B cell (primary cell): ENCODE measurements around the gene TBX3. TPM values are rescaled to one million over a fixed set of nuclear protein-coding genes. Genes with fewer than 3 reads are reported as not detected.

Experiments
- ATAC-seq: fragments of 200-7000 bp; cut with Tn5 transposase; one replicate; pipeline ENCODE4 v1.10.0; 2021; ENCODE audit warnings: low read depth, mild to moderate bottlenecking, moderate number of reproducible peaks, moderate library complexity
- CTCF ChIA-PET: fragments of 350-600 bp; sonication (Branson Sonifier 250); formaldehyde crosslinking; loops from one replicate; lab custom pipeline; 2021; ENCODE audit warnings: antibody characterized with exemption, inconsistent platforms; lab: Charles Lee
- POLR2A ChIA-PET: fragments of 350-600 bp; sonication (Branson Sonifier 250); formaldehyde crosslinking; loops from one replicate; lab custom pipeline; 2021; ENCODE audit warnings: antibody characterized with exemption; lab: Charles Lee
- DNase-seq: peaks from one replicate; pipeline ENCODE4 v3.0.0; 2013
- H2AFZ ChIP-seq: 2 replicates; pipeline ENCODE4 v1.6.1; 2012; ENCODE audit warnings: mild to moderate bottlenecking, low read depth, low read length; ENCODE audit not compliant: insufficient read depth, poor library complexity, severe bottlenecking
- H3K27ac ChIP-seq, 2 donors: 1 replicate in 1 of 2; 2 replicates in 1 of 2; pipeline ENCODE4 v1.5.1; 2012 to 2013; ENCODE audit warnings: low read length in 2 of 2, mild to moderate bottlenecking in 2 of 2, moderate library complexity in 1 of 2
- H3K27me3 ChIP-seq, 4 experiments: fragments of 200-600 bp in 1 of 4; sonication (generic) in 1 of 4; replicated peaks in 1 of 4; 1 replicate in 2 of 4; 2 replicates in 2 of 4; pipeline versions ENCODE4 v1.6.1 to v1.7.0; 2013 to 2016; ENCODE audit warnings: low read length in 3 of 4, mild to moderate bottlenecking in 2 of 4, mixed read lengths in 1 of 4, moderate library complexity in 1 of 4; ENCODE audit not compliant: insufficient read depth in 4 of 4, control insufficient read depth in 3 of 4; ENCODE audit errors: control extremely low read depth in 1 of 4
- H3K36me3 ChIP-seq, 2 experiments: replicated peaks in 1 of 2; 1 replicate in 1 of 2; 2 replicates in 1 of 2; pipeline versions ENCODE4 v1.6.1 to v1.7.1; 2013; ENCODE audit warnings: low read length in 1 of 2; ENCODE audit not compliant: insufficient read depth in 2 of 2, control insufficient read depth in 1 of 2; ENCODE audit errors: control extremely low read depth in 1 of 2, extremely low read depth in 1 of 2
- H3K4me1 ChIP-seq, 2 donors: fragments of 200-600 bp in 1 of 2; sonication (generic) in 1 of 2; 1 replicate in 1 of 2; 2 replicates in 1 of 2; pipeline versions ENCODE4 v1.5.1 to v1.6.1; 2013 to 2017; ENCODE audit warnings: low read length in 2 of 2; ENCODE audit not compliant: control insufficient read depth in 2 of 2, insufficient read depth in 2 of 2
- H3K4me2 ChIP-seq: replicated peaks from 2 replicates; pipeline ENCODE3; 2012; ENCODE audit warnings: mild to moderate bottlenecking, low read depth, low read length; ENCODE audit not compliant: poor library complexity, severe bottlenecking
- H3K4me3 ChIP-seq, 5 experiments: fragments of 200-600 bp in 1 of 5; sonication (generic) in 1 of 5; 1 replicate in 3 of 5; 2 replicates in 2 of 5; pipeline versions ENCODE4 v1.5.1 to v1.7.0; 2011 to 2016; ENCODE audit warnings: low read length in 4 of 5, mild to moderate bottlenecking in 4 of 5, low read depth in 2 of 5, control low read depth in 1 of 5, moderate library complexity in 1 of 5; ENCODE audit not compliant: insufficient read depth in 1 of 5; ENCODE audit errors: control extremely low read depth in 1 of 5, extremely low read depth in 1 of 5
- H3K79me2 ChIP-seq: fragments of 200-600 bp; sonication (generic); one replicate; pipeline ENCODE4 v1.6.0; 2016; ENCODE audit warnings: low read length; ENCODE audit not compliant: control insufficient read depth, insufficient read depth
- H3K9ac ChIP-seq: fragments of 200-600 bp; sonication (generic); 2 replicates; pipeline ENCODE4 v1.6.1; 2017; ENCODE audit warnings: mild to moderate bottlenecking, low read length, moderate library complexity
- H3K9me3 ChIP-seq, 3 donors: one replicate each; pipeline versions ENCODE4 v1.6.1 to v1.7.1; 2013; ENCODE audit warnings: low read length in 2 of 3; ENCODE audit not compliant: control insufficient read depth in 2 of 3, insufficient read depth in 1 of 3; ENCODE audit errors: control extremely low read depth in 1 of 3
- H4K20me1 ChIP-seq: 2 replicates; pipeline ENCODE4 v1.6.0; 2012; ENCODE audit warnings: mild to moderate bottlenecking, low read length; ENCODE audit not compliant: insufficient read depth, control insufficient read depth, poor library complexity, severe bottlenecking
- H3K27ac Mint-ChIP-seq: one replicate; pipeline ENCODE4 v1.8.0; 2021; ENCODE audit warnings: mixed read lengths
- H3K27me3 Mint-ChIP-seq: one replicate; pipeline ENCODE4 v1.8.0; 2021; ENCODE audit warnings: mixed read lengths
- H3K4me1 Mint-ChIP-seq: one replicate; pipeline ENCODE4 v1.8.0; 2021; ENCODE audit warnings: mixed read lengths
- H3K4me3 Mint-ChIP-seq: one replicate; pipeline ENCODE4 v1.8.0; 2021; ENCODE audit warnings: mixed read lengths
- H3K9me3 Mint-ChIP-seq: one replicate; pipeline ENCODE4 v1.8.0; 2022; ENCODE audit warnings: mixed read lengths; ENCODE audit not compliant: insufficient read depth
- EZH2 ChIP-seq: IDR thresholded peaks from 2 replicates; pipeline ENCODE4 v1.6.1; 2012; ENCODE audit warnings: borderline replicate concordance, low read depth, mild to moderate bottlenecking, moderate library complexity, low read length; ENCODE audit not compliant: insufficient read depth, poor library complexity, severe bottlenecking
- WGBS: methylation state at CpG from one replicate; pipeline ENCODE4 v1.1.5; 2013; ENCODE audit warnings: missing lambda C conversion rate; ENCODE audit not compliant: insufficient coverage; 5-methylcytosine and 5-hydroxymethylcytosine counted together
- intact Hi-C: fragments of 100-400 bp; cut with micrococcal nuclease; formaldehyde crosslinking; loops from one replicate; pipeline ENCODE4 v1.10.0; 2022
- polyA plus RNA-seq: library from polyadenylated mRNA; depleted of rRNA; stranded (reverse); fragments of >200 nt; gene quantifications from 2 replicates; pipeline ENCODE4 v1.2.3, GENCODE V29; 2012
- total RNA-seq, 2 donors: library from RNA; stranded (reverse); fragments of 120-200 nt in 1 of 2; gene quantifications; 1 replicate in 1 of 2; 2 replicates in 1 of 2; pipeline versions ENCODE4 v1.2.3 to v1.2.4, GENCODE V29; 2013 to 2022
- TF ChIP-seq, protein P1 (sequence below): fragments of 200-600 bp; IDR thresholded peaks from one replicate; pipeline ENCODE4 v1.8.0; 2022; ENCODE audit warnings: antibody characterized with exemption, mild to moderate bottlenecking

The TBX3 gene
- total and polyA plus RNA-seq, 2 donors (not counting 1 experiment from before 2014, with no cell fraction given), result not detected

DNA sequence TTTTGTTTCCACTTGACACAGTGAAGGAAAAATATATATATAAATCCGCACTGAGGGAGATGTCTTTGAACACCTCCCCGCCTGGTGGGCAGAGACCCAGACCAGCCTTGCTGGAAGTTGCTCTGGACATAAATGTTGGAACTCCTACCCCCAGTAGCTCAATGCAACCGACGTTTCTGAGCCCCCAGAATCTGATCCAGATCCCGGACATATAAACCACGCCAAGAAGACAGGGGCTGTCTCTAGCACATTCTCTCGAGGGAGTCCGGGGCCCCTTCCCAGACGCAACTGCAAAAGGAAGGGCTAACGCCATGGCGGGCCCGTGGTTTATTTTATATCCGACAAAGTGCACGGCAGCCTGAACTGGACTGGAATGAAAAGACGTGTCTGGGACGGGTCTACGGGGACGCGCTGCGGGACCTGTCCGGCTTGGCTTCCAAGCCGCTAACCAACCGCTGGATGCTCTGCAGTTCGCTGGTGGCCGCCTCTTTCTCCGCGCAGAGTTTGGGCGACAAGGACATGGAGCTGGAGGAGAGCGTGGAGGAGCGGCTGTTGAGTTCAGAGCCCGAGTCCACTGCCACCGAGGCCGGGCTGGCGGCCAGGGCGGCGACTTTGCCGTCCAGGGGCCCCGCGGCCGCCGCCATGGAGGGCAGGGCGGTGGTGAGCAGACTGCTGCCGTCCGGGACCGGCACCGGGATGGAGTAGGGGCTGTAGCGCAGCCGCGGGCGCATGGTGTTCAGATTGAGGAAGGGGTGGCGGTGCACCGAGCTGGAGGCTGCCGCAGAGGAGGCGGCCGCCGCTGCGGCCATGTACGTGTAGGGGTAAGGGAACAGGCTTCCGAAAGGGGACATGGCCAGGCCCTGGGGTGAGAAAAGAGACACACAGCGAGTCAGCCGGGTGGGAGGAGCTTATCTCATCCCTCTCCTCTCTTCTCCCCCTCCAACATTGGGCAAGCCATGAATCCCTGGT lies 12.2 kb downstream of the TBX3 start:
- Histone ChIP-seq H3K36me3 (no peaks in the 10 kb centered on the region), H3K9me3 (peaks cover 0 to 21% (median 1%) of the 10 kb centered on the region in 3 donors), H4K20me1 (no peaks in the 10 kb centered on the region), H3K4me3 (no peak overlapping the region), H3K9ac (no peak overlapping the region), H2AFZ (no peak overlapping the region), H3K27me3 (peaks cover 0 to 67% (median 25%) of the 10 kb centered on the region in 4 experiments), H3K79me2 (no peaks in the 10 kb centered on the region), H3K4me2 (no peak overlapping the region), H3K4me1 (no peaks in the 10 kb centered on the region), H3K27ac (no peak overlapping the region)
- ChIA-PET POLR2A (no interaction called here), CTCF (interaction anchor here (0.7 to 1.3 kb wide), 2 partner anchors 9 to 12 kb away, joined by 4 read pairs; partner anchors contain the start of gene TBX3)
- H3K9me3 Mint-ChIP-seq, result no peaks in the 10 kb centered on the region
- H3K4me1 Mint-ChIP-seq, result no peaks in the 10 kb centered on the region
- H3K27ac Mint-ChIP-seq, result no peak overlapping the region
- no peak for TF ChIP-seq EZH2
- TF ChIP-seq, protein P1, sequence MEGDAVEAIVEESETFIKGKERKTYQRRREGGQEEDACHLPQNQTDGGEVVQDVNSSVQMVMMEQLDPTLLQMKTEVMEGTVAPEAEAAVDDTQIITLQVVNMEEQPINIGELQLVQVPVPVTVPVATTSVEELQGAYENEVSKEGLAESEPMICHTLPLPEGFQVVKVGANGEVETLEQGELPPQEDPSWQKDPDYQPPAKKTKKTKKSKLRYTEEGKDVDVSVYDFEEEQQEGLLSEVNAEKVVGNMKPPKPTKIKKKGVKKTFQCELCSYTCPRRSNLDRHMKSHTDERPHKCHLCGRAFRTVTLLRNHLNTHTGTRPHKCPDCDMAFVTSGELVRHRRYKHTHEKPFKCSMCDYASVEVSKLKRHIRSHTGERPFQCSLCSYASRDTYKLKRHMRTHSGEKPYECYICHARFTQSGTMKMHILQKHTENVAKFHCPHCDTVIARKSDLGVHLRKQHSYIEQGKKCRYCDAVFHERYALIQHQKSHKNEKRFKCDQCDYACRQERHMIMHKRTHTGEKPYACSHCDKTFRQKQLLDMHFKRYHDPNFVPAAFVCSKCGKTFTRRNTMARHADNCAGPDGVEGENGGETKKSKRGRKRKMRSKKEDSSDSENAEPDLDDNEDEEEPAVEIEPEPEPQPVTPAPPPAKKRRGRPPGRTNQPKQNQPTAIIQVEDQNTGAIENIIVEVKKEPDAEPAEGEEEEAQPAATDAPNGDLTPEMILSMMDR, result no peak
- DNase-seq (no peak), ATAC-seq (no peak)
- intact Hi-C loops, result no loop called here
- no peak overlapping the region for H3K4me3 Mint-ChIP-seq
- peaks cover 76% of the 10 kb centered on the region for H3K27me3 Mint-ChIP-seq
- WGBS, result 12% methylated on average over 54 of the region's 61 CpGs

DNA sequence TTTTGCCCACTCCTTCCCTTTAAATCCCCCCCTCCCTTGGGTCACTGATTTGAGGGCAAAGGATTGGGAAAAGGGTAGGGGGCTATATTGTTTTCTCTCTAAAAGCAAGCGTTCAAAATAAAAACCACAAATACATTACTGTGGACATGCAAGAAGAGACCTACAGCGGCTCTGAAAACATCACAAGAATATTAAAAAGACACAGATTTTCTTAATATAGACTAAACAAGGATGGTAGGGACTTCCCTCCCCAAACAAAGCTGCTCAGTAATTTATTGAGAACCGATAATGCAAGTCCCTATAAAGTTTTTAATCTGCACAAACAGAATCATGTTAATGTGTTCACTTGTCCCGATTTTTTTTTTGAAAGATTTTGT lies 12.9 kb downstream of the TBX3 start:
- no peak overlapping the region for H3K27ac Mint-ChIP-seq
- H3K27me3 ChIP-seq, result peaks cover 0 to 67% (median 29%) of the 10 kb centered on the region in 4 experiments
- intact Hi-C loops, result no loop called here
- no peaks in the 10 kb centered on the region for H3K4me1 Mint-ChIP-seq
- no peaks in the 10 kb centered on the region for H3K79me2 ChIP-seq
- no peak overlapping the region for H3K4me2 ChIP-seq
- peaks cover 0 to 21% (median 2%) of the 10 kb centered on the region in 3 donors for H3K9me3 ChIP-seq
- no peak overlapping the region for H3K9ac ChIP-seq
- H2AFZ ChIP-seq, result no peak overlapping the region
- no peak for DNase-seq
- CTCF ChIA-PET, result interaction anchor here (0.9 kb wide), 1 partner anchor 1980 kb away, joined by 3 read pairs; no protein-coding TSS in a partner anchor
- no peak for ATAC-seq
- no peaks in the 10 kb centered on the region for H3K36me3 ChIP-seq
- POLR2A ChIA-PET, result no interaction called here
- TF ChIP-seq, protein P1, result no peak
- no peak for TF ChIP-seq EZH2
- no CpG with 5 or more reads among the region's 4 CpGs for WGBS
- H3K27me3 Mint-ChIP-seq, result peaks cover 74% of the 10 kb centered on the region
- H3K4me3 ChIP-seq, result no peak overlapping the region
- H3K27ac ChIP-seq, result no peak overlapping the region
- no peaks in the 10 kb centered on the region for H3K4me1 ChIP-seq
- H3K9me3 Mint-ChIP-seq, result no peaks in the 10 kb centered on the region
- H3K4me3 Mint-ChIP-seq, result no peak overlapping the region
- no peaks in the 10 kb centered on the region for H4K20me1 ChIP-seq
